Ectodermal cell (in vitro differentiated cells): ENCODE measurements around the gene DIS3L2.

ENCODE experiments used
- H3K27ac ChIP-seq: 2 replicates; pipeline ENCODE4 v1.7.0; 2013; ENCODE audit warnings: mild to moderate bottlenecking, low read depth, low read length; ENCODE audit not compliant: insufficient read depth, poor library complexity, severe bottlenecking
- H3K27me3 ChIP-seq: 2 replicates; pipeline ENCODE4 v1.7.0; 2013; ENCODE audit warnings: mild to moderate bottlenecking, low read length; ENCODE audit not compliant: insufficient read depth, control insufficient read depth, poor library complexity, severe bottlenecking
- H3K36me3 ChIP-seq: one replicate; pipeline ENCODE4 v1.7.0; 2013; ENCODE audit warnings: low read length; ENCODE audit not compliant: control insufficient read depth, insufficient read depth
- H3K4me1 ChIP-seq: one replicate; pipeline ENCODE4 v1.7.0; 2013; ENCODE audit warnings: low read length; ENCODE audit not compliant: control insufficient read depth, insufficient read depth
- H3K4me3 ChIP-seq: 2 replicates; pipeline ENCODE4 v1.7.0; 2013; ENCODE audit warnings: low read depth, low read length, control low read depth; ENCODE audit not compliant: insufficient read depth
- H3K9me3 ChIP-seq: 2 replicates; pipeline ENCODE4 v1.7.0; 2013; ENCODE audit warnings: mild to moderate bottlenecking, low read length, moderate library complexity; ENCODE audit not compliant: control insufficient read depth
- WGBS, 2 experiments: methylation state at CpG; one replicate each; pipeline ENCODE4 v1.1.7; 2013; ENCODE audit warnings: missing lambda C conversion rate in 2 of 2; 5-methylcytosine and 5-hydroxymethylcytosine counted together

The DIS3L2 gene

GRCh38 chr2:232341061-232341738 is 379.7 kb downstream of the DIS3L2 start:
- 94 to 95% methylated on average over 17 of the region's 17 CpGs for WGBS, 2 experiments
- Histone ChIP-seq H3K27ac (no peak overlapping the region), H3K4me1 (peaks cover 4% of the 10 kb centered on the region), H3K27me3 (no peaks in the 10 kb centered on the region), H3K36me3 (no peaks in the 10 kb centered on the region), H3K9me3 (no peaks in the 10 kb centered on the region), H3K4me3 (no peak overlapping the region)

GRCh38 chr2:232341739-232342126 is 380.2 kb downstream of the DIS3L2 start:
- H3K36me3 ChIP-seq: no peaks in the 10 kb centered on the region
- 95% methylated on average over 4 of the region's 4 CpGs for WGBS, 2 experiments
- no peaks in the 10 kb centered on the region for H3K9me3 ChIP-seq
- no peak overlapping the region for H3K27ac ChIP-seq
- no peak overlapping the region for H3K4me3 ChIP-seq
- no peaks in the 10 kb centered on the region for H3K27me3 ChIP-seq
- H3K4me1 ChIP-seq: peaks cover 4% of the 10 kb centered on the region

GRCh38 chr2:232342635-232343565 is 381.4 kb downstream of the DIS3L2 start:
- Histone ChIP-seq H3K27ac (no peak overlapping the region), H3K9me3 (no peaks in the 10 kb centered on the region)
- WGBS, 2 experiments: 88 to 90% methylated on average over 19 of the region's 19 CpGs

DNA sequence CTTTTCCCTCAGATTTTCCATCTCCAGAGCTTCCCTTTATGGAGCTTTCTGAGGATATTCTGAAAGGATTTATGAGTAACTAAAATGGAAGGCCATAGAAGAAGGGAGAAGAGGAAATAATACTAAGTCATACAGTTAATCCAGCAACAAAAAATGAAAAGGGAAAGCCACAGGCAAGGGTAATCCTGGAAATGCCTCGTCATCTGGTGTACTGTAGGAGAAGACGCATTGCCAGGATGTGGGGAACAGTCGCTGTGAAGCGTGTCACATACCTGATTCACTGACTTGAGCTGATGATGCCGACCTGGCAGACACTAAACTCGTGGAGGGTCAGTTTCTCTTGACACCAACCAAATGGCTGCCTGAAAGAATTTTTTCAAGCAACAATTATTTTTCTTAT is 382.3 kb downstream of the DIS3L2 start:
- Histone ChIP-seq H3K36me3 (no peaks in the 10 kb centered on the region), H3K9me3 (no peaks in the 10 kb centered on the region), H3K4me1 (no peaks in the 10 kb centered on the region), H3K4me3 (no peak overlapping the region), H3K27me3 (peaks cover 7% of the 10 kb centered on the region), H3K27ac (no peak overlapping the region)
- 93 to 95% methylated on average over 6 of the region's 6 CpGs for WGBS, 2 experiments

More at GRCh38 chr2:232342635-232343565, 381.4 kb downstream of the DIS3L2 start:
- Histone ChIP-seq H3K4me3 (no peak overlapping the region), H3K4me1 (no peaks in the 10 kb centered on the region), H3K27me3 (no peaks in the 10 kb centered on the region), H3K36me3 (no peaks in the 10 kb centered on the region)

GRCh38 chr2:232345251-232345650 is 383.7 kb downstream of the DIS3L2 start:
- Histone ChIP-seq H3K4me3 (no peak overlapping the region), H3K27me3 (peaks cover 21% of the 10 kb centered on the region), H3K27ac (no peak overlapping the region), H3K9me3 (no peaks in the 10 kb centered on the region), H3K4me1 (no peaks in the 10 kb centered on the region), H3K36me3 (no peaks in the 10 kb centered on the region)
- 95 to 97% methylated on average over 8 of the region's 8 CpGs for WGBS, 2 experiments

DNA sequence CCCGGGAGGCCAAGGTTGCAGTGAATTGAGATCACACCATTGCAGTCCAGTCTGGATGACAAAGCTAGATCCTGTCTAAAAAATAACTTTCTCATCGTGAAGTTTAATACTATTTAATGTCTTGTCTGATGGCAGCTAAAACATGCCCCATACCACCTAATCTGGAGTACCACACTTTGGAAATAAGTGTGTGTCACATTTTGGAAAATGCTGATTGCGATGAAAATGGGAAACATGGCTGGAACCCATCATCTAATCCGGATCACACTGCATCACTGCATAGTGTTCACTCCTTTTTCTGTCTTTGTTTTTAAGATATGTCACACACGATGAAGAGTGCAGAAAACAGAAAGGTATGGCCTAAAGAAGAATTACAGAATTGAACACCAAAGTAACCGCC is 385.9 kb downstream of the DIS3L2 start:
- Histone ChIP-seq H3K27me3 (peaks cover 42% of the 10 kb centered on the region), H3K27ac (no peak overlapping the region), H3K36me3 (no peaks in the 10 kb centered on the region), H3K9me3 (no peaks in the 10 kb centered on the region), H3K4me1 (no peaks in the 10 kb centered on the region), H3K4me3 (no peak overlapping the region)
- 89 to 94% methylated on average over 6 of the region's 6 CpGs for WGBS, 2 experiments

DNA sequence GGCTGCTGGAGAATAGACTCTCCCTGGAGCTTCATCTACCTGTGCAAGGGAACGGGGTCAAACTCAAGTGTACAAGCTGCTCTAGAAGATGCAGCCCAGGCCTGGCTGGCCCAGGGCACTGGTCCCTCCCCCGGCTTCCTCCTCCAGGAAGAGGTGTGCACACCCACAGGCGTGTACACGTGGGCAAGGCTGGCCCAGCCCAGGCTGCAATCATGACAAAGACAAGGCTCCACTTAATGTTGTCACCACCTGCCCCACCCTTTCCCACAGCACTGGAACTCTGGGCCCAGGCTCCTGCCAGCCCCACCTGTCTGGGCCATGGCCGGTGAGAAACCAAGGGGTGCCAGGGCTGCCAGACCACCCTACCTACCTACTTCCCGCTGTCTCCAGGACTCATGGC is 387.4 kb downstream of the DIS3L2 start:
- Histone ChIP-seq H3K4me3 (no peak overlapping the region), H3K27me3 (peaks cover 54% of the 10 kb centered on the region), H3K27ac (no peak overlapping the region), H3K9me3 (no peaks in the 10 kb centered on the region), H3K36me3 (no peaks in the 10 kb centered on the region), H3K4me1 (no peaks in the 10 kb centered on the region)
- 78% methylated on average over 6 of the region's 6 CpGs for WGBS, 2 experiments

- Histone ChIP-seq H3K36me3 (no peaks in the 10 kb centered on the region), H3K4me3 (no peak overlapping the region), H3K4me1 (no peaks in the 10 kb centered on the region), H3K9me3 (no peaks in the 10 kb centered on the region), H3K27me3 (peaks cover 54% of the 10 kb centered on the region), H3K27ac (no peak overlapping the region)
- 93 to 95% methylated on average over 7 of the region's 7 CpGs for WGBS, 2 experiments
These were observed 388.0 kb downstream of the DIS3L2 start for GRCh38 chr2:232349546-232349945.

DNA sequence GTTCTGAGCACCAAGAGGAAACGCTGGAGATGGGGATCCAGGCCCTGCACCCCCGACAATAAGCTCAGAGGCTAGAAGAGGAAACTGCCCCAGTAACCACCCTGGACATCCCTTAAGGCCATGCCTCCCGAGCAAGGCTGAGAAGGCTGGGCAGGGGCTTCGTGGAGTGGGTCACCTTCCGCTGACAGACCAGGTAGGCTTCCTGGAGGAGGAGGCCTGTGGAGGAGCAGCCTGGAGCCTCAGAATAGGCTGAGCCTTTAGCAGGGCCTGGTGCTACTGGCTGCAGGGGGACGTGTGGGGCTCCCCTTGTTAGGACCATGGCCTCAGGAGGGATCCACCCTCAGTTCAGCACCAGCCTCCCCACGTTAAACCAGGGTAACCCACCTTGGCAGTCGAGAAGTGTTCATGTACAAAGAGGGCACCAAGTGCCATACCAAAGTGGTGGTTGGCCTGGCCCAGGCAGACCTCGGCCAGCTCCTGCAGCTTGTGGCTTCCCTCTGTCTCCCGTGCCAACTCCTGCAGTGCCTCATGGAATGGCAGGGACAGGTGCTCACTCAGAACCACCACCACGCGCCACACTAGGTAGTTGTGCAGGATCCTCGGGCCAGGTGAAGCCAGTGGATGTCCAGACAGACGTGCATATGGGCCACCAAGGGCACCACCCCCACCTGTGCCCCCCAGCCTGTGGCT is 388.6 kb downstream of the DIS3L2 start:
- H3K36me3 ChIP-seq: no peaks in the 10 kb centered on the region
- no peak overlapping the region for H3K4me3 ChIP-seq
- H3K4me1 ChIP-seq: no peaks in the 10 kb centered on the region
- H3K27ac ChIP-seq: no peak overlapping the region
- H3K27me3 ChIP-seq: peaks cover 54% of the 10 kb centered on the region
- H3K9me3 ChIP-seq: no peaks in the 10 kb centered on the region
- 87 to 91% methylated on average over 14 of the region's 14 CpGs for WGBS, 2 experiments
